ENCODE measurements around the gene MYO1A.

DNA sequence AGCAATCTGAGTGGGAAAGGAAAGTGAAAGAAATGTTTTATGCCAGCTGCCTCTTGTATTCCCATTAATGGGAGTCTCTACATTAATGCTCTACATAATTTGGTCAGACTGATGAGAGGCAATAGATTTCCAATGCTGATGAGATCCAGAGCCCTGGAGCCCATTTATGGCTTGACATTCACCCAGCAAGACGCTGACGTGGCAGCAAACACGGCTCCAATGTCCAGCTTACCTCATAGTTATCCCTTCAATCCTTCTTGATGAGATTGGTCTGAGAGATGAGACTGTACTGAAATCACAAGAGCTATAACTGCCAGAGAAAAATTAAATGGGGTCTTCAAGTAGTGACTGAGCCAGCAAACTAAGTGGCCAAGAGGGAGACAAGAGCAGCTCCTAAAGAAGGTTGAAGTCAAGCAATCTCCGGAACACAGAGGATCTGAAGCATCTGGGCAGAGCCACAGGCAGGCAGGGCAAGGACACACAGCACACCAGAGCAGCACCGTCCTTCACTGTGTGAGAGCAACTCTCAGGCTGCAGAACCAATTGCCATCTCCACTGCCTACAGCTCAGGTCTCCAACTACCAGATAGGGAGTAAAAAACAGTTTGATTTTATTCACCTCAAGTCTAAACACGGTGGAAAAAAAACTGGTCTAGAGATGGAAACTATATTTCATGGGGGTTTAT, 7.3 kb upstream of the MYO1A start:
- TF ChIP-seq, protein P1, sequence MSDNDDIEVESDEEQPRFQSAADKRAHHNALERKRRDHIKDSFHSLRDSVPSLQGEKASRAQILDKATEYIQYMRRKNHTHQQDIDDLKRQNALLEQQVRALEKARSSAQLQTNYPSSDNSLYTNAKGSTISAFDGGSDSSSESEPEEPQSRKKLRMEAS (IDR thresholded peaks at IDR 0.05): no peak
- no peak for TF ChIP-seq JUN (CRISPR knock-in tag; IDR thresholded peaks at IDR 0.05)
- TF ChIP-seq SP140L (CRISPR knock-in tag; IDR thresholded peaks at IDR 0.05; ENCODE audit: borderline replicate concordance): no peak
- no peak for TF ChIP-seq ASH2L (IDR thresholded peaks at IDR 0.05; ENCODE audit: insufficient read length, low read depth, low read length)
- TF ChIP-seq HOXD1 (CRISPR knock-in tag; IDR thresholded peaks at IDR 0.05): no peak
- TF ChIP-seq, protein P2, sequence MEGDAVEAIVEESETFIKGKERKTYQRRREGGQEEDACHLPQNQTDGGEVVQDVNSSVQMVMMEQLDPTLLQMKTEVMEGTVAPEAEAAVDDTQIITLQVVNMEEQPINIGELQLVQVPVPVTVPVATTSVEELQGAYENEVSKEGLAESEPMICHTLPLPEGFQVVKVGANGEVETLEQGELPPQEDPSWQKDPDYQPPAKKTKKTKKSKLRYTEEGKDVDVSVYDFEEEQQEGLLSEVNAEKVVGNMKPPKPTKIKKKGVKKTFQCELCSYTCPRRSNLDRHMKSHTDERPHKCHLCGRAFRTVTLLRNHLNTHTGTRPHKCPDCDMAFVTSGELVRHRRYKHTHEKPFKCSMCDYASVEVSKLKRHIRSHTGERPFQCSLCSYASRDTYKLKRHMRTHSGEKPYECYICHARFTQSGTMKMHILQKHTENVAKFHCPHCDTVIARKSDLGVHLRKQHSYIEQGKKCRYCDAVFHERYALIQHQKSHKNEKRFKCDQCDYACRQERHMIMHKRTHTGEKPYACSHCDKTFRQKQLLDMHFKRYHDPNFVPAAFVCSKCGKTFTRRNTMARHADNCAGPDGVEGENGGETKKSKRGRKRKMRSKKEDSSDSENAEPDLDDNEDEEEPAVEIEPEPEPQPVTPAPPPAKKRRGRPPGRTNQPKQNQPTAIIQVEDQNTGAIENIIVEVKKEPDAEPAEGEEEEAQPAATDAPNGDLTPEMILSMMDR (CRISPR knock-in tag; IDR thresholded peaks at IDR 0.05): no peak
- TF ChIP-seq, protein P3, sequence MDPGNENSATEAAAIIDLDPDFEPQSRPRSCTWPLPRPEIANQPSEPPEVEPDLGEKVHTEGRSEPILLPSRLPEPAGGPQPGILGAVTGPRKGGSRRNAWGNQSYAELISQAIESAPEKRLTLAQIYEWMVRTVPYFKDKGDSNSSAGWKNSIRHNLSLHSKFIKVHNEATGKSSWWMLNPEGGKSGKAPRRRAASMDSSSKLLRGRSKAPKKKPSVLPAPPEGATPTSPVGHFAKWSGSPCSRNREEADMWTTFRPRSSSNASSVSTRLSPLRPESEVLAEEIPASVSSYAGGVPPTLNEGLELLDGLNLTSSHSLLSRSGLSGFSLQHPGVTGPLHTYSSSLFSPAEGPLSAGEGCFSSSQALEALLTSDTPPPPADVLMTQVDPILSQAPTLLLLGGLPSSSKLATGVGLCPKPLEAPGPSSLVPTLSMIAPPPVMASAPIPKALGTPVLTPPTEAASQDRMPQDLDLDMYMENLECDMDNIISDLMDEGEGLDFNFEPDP (CRISPR knock-in tag; conservative IDR thresholded peaks at IDR 0.05): no peak
- TF ChIP-seq RFX5 (IDR thresholded peaks at IDR 0.05; ENCODE audit: low read depth, low read length): no peak
- TF ChIP-seq, protein P4, sequence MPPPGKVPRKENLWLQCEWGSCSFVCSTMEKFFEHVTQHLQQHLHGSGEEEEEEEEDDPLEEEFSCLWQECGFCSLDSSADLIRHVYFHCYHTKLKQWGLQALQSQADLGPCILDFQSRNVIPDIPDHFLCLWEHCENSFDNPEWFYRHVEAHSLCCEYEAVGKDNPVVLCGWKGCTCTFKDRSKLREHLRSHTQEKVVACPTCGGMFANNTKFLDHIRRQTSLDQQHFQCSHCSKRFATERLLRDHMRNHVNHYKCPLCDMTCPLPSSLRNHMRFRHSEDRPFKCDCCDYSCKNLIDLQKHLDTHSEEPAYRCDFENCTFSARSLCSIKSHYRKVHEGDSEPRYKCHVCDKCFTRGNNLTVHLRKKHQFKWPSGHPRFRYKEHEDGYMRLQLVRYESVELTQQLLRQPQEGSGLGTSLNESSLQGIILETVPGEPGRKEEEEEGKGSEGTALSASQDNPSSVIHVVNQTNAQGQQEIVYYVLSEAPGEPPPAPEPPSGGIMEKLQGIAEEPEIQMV (CRISPR knock-in tag; IDR thresholded peaks at IDR 0.05; ENCODE audit: low read depth): no peak
- no peak for TF ChIP-seq ZNF335 (CRISPR knock-in tag; IDR thresholded peaks at IDR 0.05)

All from HepG2 (cell line).